C4-2B (cell line): ENCODE measurements around the gene MLLT10.

Experiments used
- H3K27ac ChIP-seq: fragments of 450-650 bp; 2 replicates; pipeline ENCODE4 v1.5.1; 2017
- CTCF ChIP-seq: fragments of 450-650 bp; conservative IDR thresholded peaks from 2 replicates; pipeline ENCODE4 v1.5.1; 2017; ENCODE audit warnings: mild to moderate bottlenecking
- ZFX ChIP-seq: fragments of 450-650 bp; IDR thresholded peaks from 2 replicates; pipeline ENCODE4 v1.6.1; 2017

The MLLT10 gene

GRCh38 chr10:21675157-21675796 lies 141.2 kb downstream of the MLLT10 start:
- TF ChIP-seq ZFX (no peak), CTCF (peak; percentile 94)
- H3K27ac ChIP-seq = no peak overlapping the region

GRCh38 chr10:21677551-21677950 lies 143.5 kb downstream of the MLLT10 start:
- TF ChIP-seq ZFX = no peak
- no peak for TF ChIP-seq CTCF
- H3K27ac ChIP-seq = no peak overlapping the region

- no peak overlapping the region for H3K27ac ChIP-seq
- TF ChIP-seq CTCF (no peak), ZFX (no peak)
Measured at GRCh38 chr10:21681156-21681555, 147.1 kb downstream of the MLLT10 start.

GRCh38 chr10:21687266-21688008 lies 153.4 kb downstream of the MLLT10 start:
- no peak overlapping the region for H3K27ac ChIP-seq

GRCh38 chr10:21688009-21688332 lies 153.9 kb downstream of the MLLT10 start:
- no peak overlapping the region for H3K27ac ChIP-seq
- TF ChIP-seq CTCF (no peak), ZFX (no peak)

More at GRCh38 chr10:21687266-21688008, 153.4 kb downstream of the MLLT10 start:
- TF ChIP-seq CTCF (no peak), ZFX (no peak)

GRCh38 chr10:21688870-21689269 lies 154.8 kb downstream of the MLLT10 start:
- TF ChIP-seq CTCF = no peak
- no peak for TF ChIP-seq ZFX
- H3K27ac ChIP-seq = no peak overlapping the region

GRCh38 chr10:21689881-21690280 lies 155.8 kb downstream of the MLLT10 start:
- H3K27ac ChIP-seq = no peak overlapping the region
- TF ChIP-seq CTCF = no peak
- no peak for TF ChIP-seq ZFX
